Gastroesophageal sphincter (tissue), 4 donors: ENCODE data around the gene FBXO22. TPM values are rescaled to one million over a fixed set of nuclear protein-coding genes. Genes with fewer than 3 reads are reported as not detected.
"Not testable (repeated sequence)": the region's sequence is repeated elsewhere in the genome, so short reads cannot be mapped to it uniquely, and the experiment has no call there.

Source experiments
- ATAC-seq: fragments of 150-250 bp; one replicate; pipeline ENCODE4 v1.9.1; 2016; ENCODE audit warnings: mild to moderate bottlenecking, moderate library complexity
- H3K27ac ChIP-seq, 4 donors: fragments of 200-600 bp; sonication (generic) in 3 of 4; 1 replicate in 3 of 4; 2 replicates in 1 of 4; pipeline ENCODE4 v1.5.1; 2016 to 2019
- H3K27me3 ChIP-seq: fragments of 200-600 bp; sonication (generic); one replicate; pipeline ENCODE4 v1.5.1; 2019
- H3K36me3 ChIP-seq, 2 donors: fragments of 200-600 bp; sonication (generic); one replicate each; pipeline ENCODE4 v1.5.1; 2019; ENCODE audit warnings: control low read depth in 1 of 2
- H3K4me1 ChIP-seq, 3 donors: fragments of 200-600 bp; sonication (generic); 1 replicate in 2 of 3; 2 replicates in 1 of 3; pipeline ENCODE4 v1.5.1; 2016 to 2019; ENCODE audit warnings: control low read depth in 2 of 3
- H3K4me3 ChIP-seq, 2 donors: fragments of 200-600 bp; sonication (generic); one replicate each; pipeline ENCODE4 v1.5.1; 2019; ENCODE audit warnings: mild to moderate bottlenecking in 1 of 2, moderate library complexity in 1 of 2
- H3K9me3 ChIP-seq, 3 donors: fragments of 200-600 bp; sonication (generic); one replicate each; pipeline ENCODE4 v1.5.1; 2017 to 2019; ENCODE audit warnings: control low read depth in 2 of 3
- EP300 ChIP-seq: sonication (generic); formaldehyde crosslinking; IDR thresholded peaks from one replicate; pipeline ENCODE4 v1.6.1; 2017; ENCODE audit warnings: antibody characterized with exemption, mild to moderate bottlenecking
- POLR2A ChIP-seq, 2 donors: fragments of 450-650 bp; IDR thresholded peaks; one replicate each; pipeline ENCODE4 v1.6.1; 2017; ENCODE audit warnings: antibody characterized with exemption in 2 of 2, mild to moderate bottlenecking in 2 of 2, moderate library complexity in 1 of 2
- POLR2AphosphoS5 ChIP-seq: sonication (generic); formaldehyde crosslinking; IDR thresholded peaks from one replicate; pipeline ENCODE4 v1.6.1; 2017; ENCODE audit warnings: antibody characterized with exemption
- WGBS, 2 donors: methylation state at CpG; one replicate each; pipeline ENCODE4 v1.1.5; 2018; ENCODE audit warnings: low coverage in 1 of 2; 5-methylcytosine and 5-hydroxymethylcytosine counted together
- total RNA-seq, 4 donors: library from RNA; depleted of rRNA; stranded (reverse); fragments of >200 nt; gene quantifications; one replicate each; pipeline ENCODE4 v1.1.0, GENCODE V29; 2016
- TF ChIP-seq, protein P1 (sequence below), 4 experiments: fragments of 200-600 bp in 2 of 4; fragments of 450-650 bp in 2 of 4; sonication (generic) in 1 of 4; IDR thresholded peaks; one replicate each; pipeline ENCODE4 v1.5.1; 2017 to 2019; ENCODE audit warnings: antibody characterized with exemption in 4 of 4, mild to moderate bottlenecking in 2 of 4, moderate library complexity in 2 of 4

Gene FBXO22
- total RNA-seq, 4 donors from 2014 or later = 12.9 to 25.5 (median 19.1) TPM

DNA sequence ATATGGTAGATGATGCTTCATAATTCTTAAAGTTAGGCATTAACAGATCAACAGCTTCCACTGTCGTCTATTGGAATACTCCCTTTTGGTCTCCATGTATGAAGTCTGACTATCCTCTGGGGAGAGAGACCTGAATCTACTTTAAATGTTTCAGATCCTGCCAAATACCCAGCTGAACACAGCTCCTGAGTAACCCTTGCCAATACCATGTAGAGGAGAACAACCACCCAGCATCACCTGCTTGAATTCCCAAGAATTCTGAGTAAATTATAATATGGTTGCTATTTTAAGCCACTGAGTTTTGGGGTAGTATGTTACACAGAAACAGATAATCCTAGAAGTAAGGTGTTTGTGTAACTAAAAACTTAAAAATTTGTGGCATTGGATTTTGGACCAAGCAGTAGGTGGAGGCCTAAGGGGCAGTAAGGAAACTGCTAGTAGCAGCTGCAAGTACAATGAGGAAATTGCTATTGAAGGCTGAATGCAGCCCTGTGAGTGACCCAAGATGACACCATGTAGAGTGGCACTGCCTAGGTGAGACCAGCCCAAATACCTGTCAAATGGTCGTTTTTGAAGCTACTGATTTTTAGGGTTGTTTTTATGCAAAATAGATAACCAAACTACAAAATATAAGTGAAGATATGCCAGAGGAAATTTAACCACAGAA is 77.6 kb downstream of the FBXO22 start:
- TF ChIP-seq, protein P1, sequence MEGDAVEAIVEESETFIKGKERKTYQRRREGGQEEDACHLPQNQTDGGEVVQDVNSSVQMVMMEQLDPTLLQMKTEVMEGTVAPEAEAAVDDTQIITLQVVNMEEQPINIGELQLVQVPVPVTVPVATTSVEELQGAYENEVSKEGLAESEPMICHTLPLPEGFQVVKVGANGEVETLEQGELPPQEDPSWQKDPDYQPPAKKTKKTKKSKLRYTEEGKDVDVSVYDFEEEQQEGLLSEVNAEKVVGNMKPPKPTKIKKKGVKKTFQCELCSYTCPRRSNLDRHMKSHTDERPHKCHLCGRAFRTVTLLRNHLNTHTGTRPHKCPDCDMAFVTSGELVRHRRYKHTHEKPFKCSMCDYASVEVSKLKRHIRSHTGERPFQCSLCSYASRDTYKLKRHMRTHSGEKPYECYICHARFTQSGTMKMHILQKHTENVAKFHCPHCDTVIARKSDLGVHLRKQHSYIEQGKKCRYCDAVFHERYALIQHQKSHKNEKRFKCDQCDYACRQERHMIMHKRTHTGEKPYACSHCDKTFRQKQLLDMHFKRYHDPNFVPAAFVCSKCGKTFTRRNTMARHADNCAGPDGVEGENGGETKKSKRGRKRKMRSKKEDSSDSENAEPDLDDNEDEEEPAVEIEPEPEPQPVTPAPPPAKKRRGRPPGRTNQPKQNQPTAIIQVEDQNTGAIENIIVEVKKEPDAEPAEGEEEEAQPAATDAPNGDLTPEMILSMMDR (IDR thresholded peaks at IDR 0.05) = no peak
- TF ChIP-seq POLR2AphosphoS5 (no peak), EP300 (no peak), POLR2A (IDR thresholded peaks at IDR 0.05) (no peak)
- Histone ChIP-seq H3K27me3 (peaks cover 24% of the 10 kb centered on the region), H3K9me3 (peaks cover 0 to 12% (median 0%) of the 10 kb centered on the region in 3 donors), H3K4me3 (no peak overlapping the region), H3K4me1 (no peaks in the 10 kb centered on the region), H3K36me3 (no peaks in the 10 kb centered on the region), H3K27ac (no peak overlapping the region)
- no peak for ATAC-seq
- 39 to 50% methylated on average over 1 to 2 of the region's 2 CpGs for WGBS, 2 donors

DNA sequence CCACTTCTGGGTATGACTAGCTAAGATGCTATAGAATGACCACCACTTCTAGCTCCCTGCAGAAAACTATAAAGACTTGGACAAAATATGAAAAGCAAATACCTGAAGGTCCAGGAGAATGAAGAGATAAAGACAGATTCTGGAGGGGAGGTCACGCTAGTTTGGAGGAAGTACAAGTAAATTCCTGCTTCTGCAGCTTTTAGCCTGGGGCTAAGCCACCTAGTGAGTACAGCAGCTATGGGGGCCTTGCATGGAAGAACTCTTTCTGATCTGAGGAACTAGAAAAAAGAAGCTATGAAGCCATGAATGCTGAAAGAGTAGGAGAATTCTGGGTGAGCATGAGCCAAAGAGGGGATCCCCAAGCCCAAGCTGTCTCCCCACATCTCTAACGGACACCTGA is 78.8 kb downstream of the FBXO22 start:
- Histone ChIP-seq H3K36me3 (no peaks in the 10 kb centered on the region), H3K4me3 (no peak overlapping the region), H3K9me3 (peaks cover 0 to under 1% (median 0%) of the 10 kb centered on the region in 3 donors), H3K4me1 (no peaks in the 10 kb centered on the region), H3K27ac (no peak overlapping the region), H3K27me3 (peaks cover 14% of the 10 kb centered on the region)
- 67 to 73% methylated on average over 1 to 2 of the region's 2 CpGs for WGBS, 2 donors
- TF ChIP-seq POLR2A (IDR thresholded peaks at IDR 0.05) (no peak), POLR2AphosphoS5 (no peak), EP300 (no peak)
- TF ChIP-seq, protein P1 (IDR thresholded peaks at IDR 0.05) = no peak
- ATAC-seq = no peak

DNA sequence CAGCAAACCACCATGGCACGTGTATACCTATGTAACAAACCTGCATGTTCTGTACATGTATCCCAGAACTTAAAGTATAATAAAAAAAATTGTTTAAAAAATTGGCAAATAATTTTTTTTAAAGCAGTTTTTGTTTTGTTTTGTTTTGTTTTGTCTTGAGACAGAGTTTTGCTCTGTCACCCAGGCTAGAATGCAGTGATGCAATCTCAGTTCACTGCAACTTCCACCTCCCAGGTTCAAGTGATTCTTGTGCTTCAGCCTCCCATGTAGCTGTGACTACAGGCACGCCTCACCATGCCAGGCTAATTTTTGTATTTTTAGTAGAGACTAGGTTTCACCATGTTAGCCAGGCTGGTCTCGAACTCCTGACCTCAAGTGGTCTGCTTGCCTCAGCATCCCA is 81.0 kb downstream of the FBXO22 start:
- H3K36me3 ChIP-seq, H3K4me3 ChIP-seq, H3K27me3 ChIP-seq, H3K4me1 ChIP-seq, H3K9me3 ChIP-seq, ATAC-seq, H3K27ac ChIP-seq: not testable (repeated sequence)
- WGBS, 2 donors = 87 to 89% methylated on average over 2 to 3 of the region's 3 CpGs

DNA sequence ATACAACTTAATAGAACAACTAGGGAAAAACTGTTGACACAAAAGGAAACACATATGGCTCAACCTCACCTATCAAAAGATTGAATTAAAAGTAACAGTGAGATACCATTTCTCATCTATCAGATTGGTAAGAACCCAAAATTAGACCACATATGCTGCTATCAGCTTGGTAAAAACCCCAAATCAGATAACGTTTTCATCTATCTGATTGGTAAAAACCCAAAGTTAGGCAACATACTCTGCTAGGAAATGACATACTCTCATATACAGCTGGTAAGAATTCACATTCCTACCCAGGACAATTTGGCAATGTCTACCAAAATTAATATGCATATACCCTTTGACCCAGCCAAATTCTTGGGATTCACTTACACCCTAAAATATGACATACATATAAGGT is 82.3 kb downstream of the FBXO22 start:
- no peak overlapping the region for H3K27ac ChIP-seq
- no peaks in the 10 kb centered on the region for H3K27me3 ChIP-seq
- 70 to 73% methylated on average over 1 of the region's 1 CpG for WGBS, 2 donors
- no peaks in the 10 kb centered on the region for H3K36me3 ChIP-seq
- H3K4me3 ChIP-seq = no peak overlapping the region
- no peak for ATAC-seq
- H3K9me3 ChIP-seq = no peaks in the 10 kb centered on the region
- no peaks in the 10 kb centered on the region for H3K4me1 ChIP-seq
- no peak for TF ChIP-seq EP300
- TF ChIP-seq, protein P1 (IDR thresholded peaks at IDR 0.05) = no peak
- no peak for TF ChIP-seq POLR2AphosphoS5
- no peak for TF ChIP-seq POLR2A (IDR thresholded peaks at IDR 0.05)

DNA sequence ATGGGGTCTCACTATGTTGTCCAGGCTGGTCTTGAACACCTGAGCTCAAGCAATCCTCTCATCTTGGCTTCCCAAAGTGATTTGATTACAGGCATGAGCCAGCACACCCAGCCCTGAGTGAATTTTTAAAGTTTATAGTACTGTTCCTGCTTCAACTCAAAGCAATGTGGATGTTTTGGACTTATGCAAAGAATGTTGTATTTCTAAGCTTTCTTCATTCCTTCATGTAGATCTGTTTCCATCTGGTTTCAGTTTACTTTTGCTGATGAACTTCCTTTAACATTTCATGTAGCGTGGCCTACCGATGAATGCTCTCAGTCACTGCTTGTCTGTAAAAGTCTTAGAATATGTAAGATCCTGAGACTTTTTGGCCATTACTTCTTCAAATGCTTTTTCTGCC is 85.4 kb downstream of the FBXO22 start:
- TF ChIP-seq POLR2A (IDR thresholded peaks at IDR 0.05) (no peak), POLR2AphosphoS5 (no peak), EP300 (no peak)
- TF ChIP-seq, protein P1 (IDR thresholded peaks at IDR 0.05) = no peak
- H3K4me1 ChIP-seq = no peaks in the 10 kb centered on the region
- 48 to 59% methylated on average over 2 of the region's 2 CpGs for WGBS, 2 donors
- H3K27ac ChIP-seq = no peak overlapping the region
- no peaks in the 10 kb centered on the region for H3K9me3 ChIP-seq
- H3K36me3 ChIP-seq = no peaks in the 10 kb centered on the region
- ATAC-seq = no peak
- no peaks in the 10 kb centered on the region for H3K27me3 ChIP-seq
- H3K4me3 ChIP-seq = no peak overlapping the region
